Measurements from ENCODE around the gene SYPL1.

Gene SYPL1

GRCh38 chr7:106099539-106099938, 12.6 kb downstream of the SYPL1 start:
- Histone ChIP-seq H3K4me3 (ENCODE audit: low read depth, low read length) (no peak overlapping the region), H3K27ac (ENCODE audit: extremely low read depth, low read depth, low read length) (no peak overlapping the region), H3K4me1 (ENCODE audit: control insufficient read depth, insufficient read depth, low read length) (peaks cover 13% of the 10 kb centered on the region), H3K9me3 (ENCODE audit: control insufficient read depth, insufficient read depth, low read depth, low read length) (no peaks in the 10 kb centered on the region), H3K36me3 (ENCODE audit: control insufficient read depth in 2 of 2, insufficient read depth in 1 of 2, low read length in 2 of 2) (peaks cover 4 to 6% of the 10 kb centered on the region in 2 experiments)
- TF ChIP-seq ZNF433 (tag by site-specific recombination; IDR thresholded peaks at IDR 0.05; ENCODE audit: low read depth) (no peak), OVOL3 (tag by site-specific recombination; IDR thresholded peaks at IDR 0.05) (no peak), HOXA7 (CRISPR knock-in tag; IDR thresholded peaks at IDR 0.05; ENCODE audit: borderline replicate concordance) (no peak), MEIS1 (CRISPR knock-in tag; IDR thresholded peaks at IDR 0.05; ENCODE audit: borderline replicate concordance) (no peak), MYNN (tag by site-specific recombination; IDR thresholded peaks at IDR 0.05; ENCODE audit: borderline replicate concordance) (no peak), OSR2 (tag by site-specific recombination; IDR thresholded peaks at IDR 0.05) (no peak), ZNF692 (tag by site-specific recombination; IDR thresholded peaks at IDR 0.05) (no peak), REPIN1 (tag by site-specific recombination; IDR thresholded peaks at IDR 0.05; ENCODE audit: low read depth) (no peak), ZNF558 (tag by site-specific recombination; IDR thresholded peaks at IDR 0.05) (no peak), ZNF677 (tag by site-specific recombination; IDR thresholded peaks at IDR 0.05) (no peak)
- ChIA-PET POLR2A (interaction anchor here (0.9 kb wide), 1 partner anchor 12 kb away, joined by 10 read pairs; the partner anchor contains the start of gene SYPL1), CTCF (no interaction called here)

GRCh38 chr7:106098889-106099288, 13.2 kb downstream of the SYPL1 start:
- no peak for TF ChIP-seq ZBTB17 (tag by site-specific recombination; IDR thresholded peaks at IDR 0.05)
- peak; percentile 27; the same call in 1 of the 2 replicates for TF ChIP-seq PRDM6 (tag by site-specific recombination; IDR thresholded peaks at IDR 0.05)
- 0 out of 2 replicates have a peak, but pooled peaks have one; percentile 29 for TF ChIP-seq PRDM1 (tag by site-specific recombination; IDR thresholded peaks at IDR 0.05)
- no peak for TF ChIP-seq ZNF19 (tag by site-specific recombination; IDR thresholded peaks at IDR 0.05; ENCODE audit: low read depth)
- TF ChIP-seq SCRT2 (tag by site-specific recombination; IDR thresholded peaks at IDR 0.05) = 0 out of 2 replicates have a peak, but pooled peaks have one; percentile 50
- no peak for TF ChIP-seq ZNF23 (tag by site-specific recombination; IDR thresholded peaks at IDR 0.05; ENCODE audit: borderline replicate concordance)
- ChIA-PET POLR2A (interaction anchor here (0.9 kb wide), 1 partner anchor 13 kb away, joined by 10 read pairs; the partner anchor contains the start of gene SYPL1), CTCF (no interaction called here)
- H3K27ac ChIP-seq (ENCODE audit: extremely low read depth, low read depth, low read length) = no peak overlapping the region
- H3K4me3 ChIP-seq (ENCODE audit: low read depth, low read length) = no peak overlapping the region
- peaks cover 13% of the 10 kb centered on the region for H3K4me1 ChIP-seq (ENCODE audit: control insufficient read depth, insufficient read depth, low read length)
- peaks cover 6 to 8% of the 10 kb centered on the region in 2 experiments for H3K36me3 ChIP-seq (ENCODE audit: control insufficient read depth in 2 of 2, insufficient read depth in 1 of 2, low read length in 2 of 2)
- no peaks in the 10 kb centered on the region for H3K9me3 ChIP-seq (ENCODE audit: control insufficient read depth, insufficient read depth, low read depth, low read length)

GRCh38 chr7:106095634-106096033, 16.5 kb downstream of the SYPL1 start:
- Histone ChIP-seq H3K4me1 (ENCODE audit: control insufficient read depth, insufficient read depth, low read length) (peaks cover 8% of the 10 kb centered on the region), H3K36me3 (ENCODE audit: control insufficient read depth in 2 of 2, insufficient read depth in 1 of 2, low read length in 2 of 2) (peaks cover 20 to 30% of the 10 kb centered on the region in 2 experiments), H3K27ac (ENCODE audit: extremely low read depth, low read depth, low read length) (no peak overlapping the region), H3K9me3 (ENCODE audit: control insufficient read depth, insufficient read depth, low read depth, low read length) (no peaks in the 10 kb centered on the region), H3K4me3 (ENCODE audit: low read depth, low read length) (no peak overlapping the region)
- ChIA-PET CTCF (no interaction called here), POLR2A (interaction anchor here (0.7 to 1.2 kb wide), 2 partner anchors 16 to 990 kb away, joined by 3 read pairs; partner anchors contain the start of gene SYPL1)
- TF ChIP-seq PRDM6 (tag by site-specific recombination; IDR thresholded peaks at IDR 0.05) (peak; percentile 87), ZNF544 (tag by site-specific recombination; IDR thresholded peaks at IDR 0.05) (no peak)

Measured in HEK293 (cell line).